ENCODE data around the gene GARRE1.
"Not testable (repeated sequence)": the region's sequence is repeated elsewhere in the genome, so short reads cannot be mapped to it uniquely, and the experiment has no call there.

DNA sequence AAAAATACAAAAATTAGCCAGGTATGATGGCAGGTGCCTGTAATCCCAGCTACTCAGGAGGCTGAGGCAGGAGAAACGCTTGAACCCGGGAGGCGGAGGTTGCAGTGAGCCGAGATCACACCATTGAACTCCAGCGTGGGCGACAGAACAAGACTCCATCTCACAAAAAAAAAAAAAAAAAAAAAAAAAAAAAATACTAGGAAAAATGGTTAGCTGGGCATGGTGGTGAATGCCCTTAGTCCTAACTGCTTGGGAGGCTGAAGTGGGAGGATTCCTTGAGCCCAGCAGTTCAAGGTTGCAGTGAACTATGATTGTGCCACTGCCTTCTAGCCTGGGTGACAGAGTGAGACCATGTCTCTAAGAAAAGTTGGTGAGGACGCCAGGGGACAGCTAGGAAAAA, 49.0 kb upstream of the GARRE1 start:
- TF ChIP-seq POLR2A, EP300 (IDR thresholded peaks at IDR 0.05): not testable (repeated sequence)
- TF ChIP-seq, protein P1, sequence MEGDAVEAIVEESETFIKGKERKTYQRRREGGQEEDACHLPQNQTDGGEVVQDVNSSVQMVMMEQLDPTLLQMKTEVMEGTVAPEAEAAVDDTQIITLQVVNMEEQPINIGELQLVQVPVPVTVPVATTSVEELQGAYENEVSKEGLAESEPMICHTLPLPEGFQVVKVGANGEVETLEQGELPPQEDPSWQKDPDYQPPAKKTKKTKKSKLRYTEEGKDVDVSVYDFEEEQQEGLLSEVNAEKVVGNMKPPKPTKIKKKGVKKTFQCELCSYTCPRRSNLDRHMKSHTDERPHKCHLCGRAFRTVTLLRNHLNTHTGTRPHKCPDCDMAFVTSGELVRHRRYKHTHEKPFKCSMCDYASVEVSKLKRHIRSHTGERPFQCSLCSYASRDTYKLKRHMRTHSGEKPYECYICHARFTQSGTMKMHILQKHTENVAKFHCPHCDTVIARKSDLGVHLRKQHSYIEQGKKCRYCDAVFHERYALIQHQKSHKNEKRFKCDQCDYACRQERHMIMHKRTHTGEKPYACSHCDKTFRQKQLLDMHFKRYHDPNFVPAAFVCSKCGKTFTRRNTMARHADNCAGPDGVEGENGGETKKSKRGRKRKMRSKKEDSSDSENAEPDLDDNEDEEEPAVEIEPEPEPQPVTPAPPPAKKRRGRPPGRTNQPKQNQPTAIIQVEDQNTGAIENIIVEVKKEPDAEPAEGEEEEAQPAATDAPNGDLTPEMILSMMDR (IDR thresholded peaks at IDR 0.05), result not testable (repeated sequence)

All from ovary (tissue), 3 donors.